D721Med (cell line): ENCODE data around the gene USP14.

Source experiments
- DNase-seq: peaks from one replicate; pipeline ENCODE4 v3.0.0; 2011; ENCODE audit warnings: low spot score; ENCODE audit not compliant: insufficient read length
- FAIRE-seq: peaks from 2 replicates; lab custom pipeline; 2011; peaks lifted over from hg19 to GRCh38; lab: Jason Lieb, UNC
- TF ChIP-seq, protein P1 (sequence below): IDR thresholded peaks from 2 replicates; pipeline ENCODE4 v1.5.1; 2012; ENCODE audit warnings: mild to moderate bottlenecking, control low read depth; ENCODE audit not compliant: insufficient read depth; ENCODE audit errors: missing control alignments

Gene USP14

DNA sequence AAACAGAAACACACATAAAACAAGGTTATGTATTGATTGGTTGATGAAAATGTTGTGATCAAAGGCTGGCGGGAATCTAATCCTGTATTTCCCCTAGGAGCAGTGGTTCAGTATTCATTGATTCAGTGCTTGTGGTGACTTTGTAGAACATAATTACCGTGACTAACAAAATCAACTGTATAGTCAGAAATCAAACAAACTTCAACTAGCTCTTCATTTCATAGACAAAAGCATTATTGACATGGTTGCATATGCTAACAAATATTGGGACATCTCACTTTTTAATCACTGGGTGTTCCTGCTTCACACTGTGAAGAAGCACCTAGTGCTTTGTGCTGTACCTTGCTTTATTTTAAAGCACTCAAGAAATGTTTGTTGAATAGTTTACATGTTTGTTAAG is 41.4 kb downstream of the USP14 start:
- TF ChIP-seq, protein P1, sequence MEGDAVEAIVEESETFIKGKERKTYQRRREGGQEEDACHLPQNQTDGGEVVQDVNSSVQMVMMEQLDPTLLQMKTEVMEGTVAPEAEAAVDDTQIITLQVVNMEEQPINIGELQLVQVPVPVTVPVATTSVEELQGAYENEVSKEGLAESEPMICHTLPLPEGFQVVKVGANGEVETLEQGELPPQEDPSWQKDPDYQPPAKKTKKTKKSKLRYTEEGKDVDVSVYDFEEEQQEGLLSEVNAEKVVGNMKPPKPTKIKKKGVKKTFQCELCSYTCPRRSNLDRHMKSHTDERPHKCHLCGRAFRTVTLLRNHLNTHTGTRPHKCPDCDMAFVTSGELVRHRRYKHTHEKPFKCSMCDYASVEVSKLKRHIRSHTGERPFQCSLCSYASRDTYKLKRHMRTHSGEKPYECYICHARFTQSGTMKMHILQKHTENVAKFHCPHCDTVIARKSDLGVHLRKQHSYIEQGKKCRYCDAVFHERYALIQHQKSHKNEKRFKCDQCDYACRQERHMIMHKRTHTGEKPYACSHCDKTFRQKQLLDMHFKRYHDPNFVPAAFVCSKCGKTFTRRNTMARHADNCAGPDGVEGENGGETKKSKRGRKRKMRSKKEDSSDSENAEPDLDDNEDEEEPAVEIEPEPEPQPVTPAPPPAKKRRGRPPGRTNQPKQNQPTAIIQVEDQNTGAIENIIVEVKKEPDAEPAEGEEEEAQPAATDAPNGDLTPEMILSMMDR: no peak
- DNase-seq: no peak
- FAIRE-seq: peak; percentile 82

DNA sequence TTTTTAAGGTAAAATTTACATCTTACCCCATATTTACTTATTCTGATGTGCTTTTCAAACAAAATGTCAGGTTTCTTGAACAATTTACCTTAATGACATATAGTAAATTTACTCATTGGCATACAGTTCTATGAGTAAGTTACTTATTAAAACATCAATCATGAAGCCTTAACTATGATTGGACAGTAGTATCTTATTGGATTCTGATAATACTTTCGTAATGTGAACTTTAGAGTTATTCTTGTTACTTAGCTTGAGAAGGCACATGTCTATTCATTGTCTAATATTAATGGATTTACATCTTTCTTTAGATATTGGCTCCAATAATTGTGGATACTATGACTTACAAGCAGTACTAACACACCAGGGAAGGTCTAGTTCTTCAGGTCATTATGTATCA is 51.7 kb downstream of the USP14 start:
- TF ChIP-seq, protein P1: no peak
- no peak for DNase-seq
- peak; percentile 93 for FAIRE-seq

DNA sequence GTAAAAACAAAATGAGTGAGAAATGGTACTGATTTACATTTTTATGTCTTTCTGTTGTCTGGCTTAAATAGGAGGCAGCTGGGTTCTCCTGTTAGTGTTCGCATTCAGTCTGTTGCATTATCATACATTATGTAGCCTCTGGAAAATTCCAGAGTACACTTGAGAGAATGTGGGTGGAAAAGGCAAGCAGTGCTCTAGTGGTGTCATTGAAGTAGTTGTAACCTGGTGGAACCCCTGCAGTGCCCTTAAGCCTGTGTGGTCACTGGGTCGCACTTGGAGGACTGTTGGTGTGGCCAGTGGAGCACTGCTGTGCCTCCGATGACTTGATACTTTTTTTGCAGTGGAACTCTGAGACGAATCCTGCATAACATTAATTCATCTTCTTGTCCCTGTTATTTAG is 52.4 kb downstream of the USP14 start:
- DNase-seq (no peak), FAIRE-seq (no peak)
- TF ChIP-seq, protein P1: no peak

DNA sequence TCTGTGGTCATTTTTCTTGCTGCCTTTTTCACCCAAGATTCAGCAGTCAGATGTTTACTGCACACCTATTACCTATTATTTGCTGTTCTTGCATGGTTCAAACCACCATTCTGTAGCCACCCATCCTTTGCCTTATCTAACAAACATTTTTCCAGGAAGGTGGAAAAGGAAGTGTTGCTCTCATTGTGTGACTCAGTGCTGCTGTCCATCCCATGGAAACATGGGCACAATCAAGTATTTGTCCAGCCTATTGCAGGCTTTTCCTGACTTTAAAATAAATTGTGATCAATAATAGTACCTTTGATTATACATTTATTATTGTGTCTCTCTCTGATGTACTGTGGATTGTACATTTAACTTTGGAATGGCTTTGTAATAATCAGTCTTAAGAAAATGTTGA is 53.2 kb downstream of the USP14 start:
- DNase-seq: no peak
- TF ChIP-seq, protein P1: no peak
- FAIRE-seq: peak; percentile 44

DNA sequence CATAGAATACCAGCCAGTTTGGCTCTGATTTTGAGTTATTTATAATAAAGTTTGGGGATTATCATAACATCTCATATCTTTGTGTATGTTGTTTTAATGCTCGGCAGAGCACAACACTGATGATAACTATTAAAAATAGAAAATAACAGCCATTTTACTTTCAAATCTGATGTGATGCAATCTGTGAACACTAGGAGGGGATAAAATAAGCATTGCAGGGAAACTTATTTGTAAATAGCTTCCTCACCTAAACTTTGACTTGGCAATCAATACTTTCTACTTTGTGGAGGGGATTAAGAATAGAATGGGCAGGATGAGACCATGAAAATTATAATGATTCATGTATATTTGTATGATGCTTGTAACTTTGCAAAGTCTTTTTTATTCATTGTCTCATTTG is 54.4 kb downstream of the USP14 start:
- peak; percentile 71 for FAIRE-seq
- TF ChIP-seq, protein P1: no peak
- no peak for DNase-seq

DNA sequence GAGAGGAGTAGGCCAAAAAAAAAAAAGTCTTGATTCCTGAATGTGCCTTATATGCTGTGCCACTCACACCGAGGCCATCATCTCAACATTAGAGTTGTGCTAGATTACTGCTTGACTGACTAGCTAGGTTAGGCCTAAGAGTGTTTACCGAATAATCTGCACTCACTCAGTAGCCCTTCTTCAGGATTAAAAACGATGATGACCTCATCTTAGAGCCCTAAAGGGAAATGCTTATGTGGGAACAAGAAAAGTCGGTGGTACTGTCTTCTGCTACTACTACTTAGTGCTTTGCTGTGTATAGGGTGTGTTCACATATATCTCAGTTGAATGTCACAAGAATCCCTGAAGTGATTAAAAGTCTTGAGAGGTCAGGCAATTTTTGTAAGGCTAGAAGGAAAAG is 55.1 kb downstream of the USP14 start:
- FAIRE-seq: peak; percentile 92
- DNase-seq: no peak
- TF ChIP-seq, protein P1: no peak

DNA sequence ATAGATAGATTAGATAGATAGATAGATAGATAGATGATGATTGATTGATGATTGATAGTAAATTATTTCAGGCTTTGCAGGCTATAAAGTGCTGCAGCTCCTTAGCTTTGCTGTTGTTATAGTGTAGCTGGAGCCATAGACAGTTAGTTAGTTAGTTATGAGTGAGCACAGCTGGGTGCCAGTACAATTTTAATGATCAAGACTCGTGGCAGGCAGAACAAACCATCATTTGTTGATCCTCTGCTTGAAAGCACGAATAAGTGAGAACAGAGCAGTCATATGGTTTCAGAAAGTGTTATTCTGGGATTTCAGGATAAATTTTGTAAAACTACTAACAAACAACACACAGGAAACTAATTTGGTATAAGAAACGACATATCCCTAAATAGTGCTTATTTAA is 55.6 kb downstream of the USP14 start:
- DNase-seq: no peak
- TF ChIP-seq, protein P1: no peak
- FAIRE-seq: peak; percentile 38
